Pancreas (tissue), 10 donors: ENCODE results near the gene HOXA4. TPM values are rescaled to one million over a fixed set of nuclear protein-coding genes. Genes with fewer than 3 reads are reported as not detected.

Experiments
- ATAC-seq, 4 donors: fragments of 200-7000 bp; cut with Tn5 transposase; one replicate each; pipeline versions ENCODE4 v1.8.0 to v1.9.1; 2020; ENCODE audit warnings: mild to moderate bottlenecking in 4 of 4, moderate library complexity in 4 of 4
- DNase-seq, 6 donors: peaks; one replicate each; pipeline ENCODE4 v3.0.0-alpha.2; 2020
- FAIRE-seq: peaks from 2 replicates; lab custom pipeline; 2012; peaks lifted over from hg19 to GRCh38; lab: Jason Lieb, UNC
- H3K27ac ChIP-seq, 4 donors: fragments of 200-600 bp; sonication (generic); 1 replicate in 3 of 4; 2 replicates in 1 of 4; pipeline versions ENCODE4 v1.5.0 to v1.8.0; 2020
- H3K27me3 ChIP-seq, 4 donors: fragments of 200-600 bp; one replicate each; pipeline ENCODE4 v1.8.0; 2021
- H3K36me3 ChIP-seq, 3 donors: fragments of 200-600 bp; sonication (generic) in 1 of 3; one replicate each; pipeline versions ENCODE4 v1.5.0 to v1.8.0; 2020 to 2021
- H3K4me1 ChIP-seq, 3 donors: fragments of 200-600 bp; one replicate each; pipeline ENCODE4 v1.8.0; 2021
- H3K4me3 ChIP-seq, 4 donors: fragments of 200-600 bp; sonication (generic) in 2 of 4; one replicate each; pipeline versions ENCODE4 v1.5.0 to v1.8.0; 2020 to 2021
- H3K9me3 ChIP-seq, 4 donors: fragments of 200-600 bp; one replicate each; pipeline ENCODE4 v1.8.0; 2021
- WGBS, 2 donors: extraction: QIAGEN DNeasy Blood & Tissue Kit; methylation state at CpG; one replicate each; pipeline ENCODE4 v1.1.7; 2013; 5-methylcytosine and 5-hydroxymethylcytosine counted together
- intact Hi-C, 3 donors: fragments of 100-400 bp; cut with DNase I; formaldehyde crosslinking; loops; one replicate each; pipeline versions ENCODE4 v1.11.1 to v1.14.2; 2022
- polyA plus RNA-seq, 2 donors: library from polyadenylated mRNA; stranded (reverse); fragments of 200-250 nt; gene quantifications; one replicate each; pipeline ENCODE4 v1.2.3, GENCODE V29; 2013
- total RNA-seq, 6 donors: library from RNA; stranded (reverse); fragmentation: NEBNext Ultra II Directional in 4 of 6; extraction: Animal tissue kit (Norgen Biotek cat#: 25700) in 4 of 6; gene quantifications; one replicate each; pipeline versions ENCODE4 v1.2.1 to v1.2.4, GENCODE V29; 2021 to 2023
- TF ChIP-seq, protein P1 (sequence below), 4 donors: fragments of 200-600 bp; sonication (generic) in 3 of 4; IDR thresholded peaks; one replicate each; pipeline versions ENCODE4 v1.5.0 to v1.8.0; 2021; ENCODE audit warnings: antibody characterized with exemption in 4 of 4
- donor health status: healthy with polysubstance abuse.
- donor health status: DM: no; HTN: no; CAD: no; lungs with moderate emphysema.
- donor health status: DM: no; HTN: no; CAD: no.
- donor health status: control.
- donor health status: control.
- donor health status: Bipolar disorder and iron deficiency.
- donor health status: DM: yes; HTN: yes; CAD: no.
- donor health status: DM: no; HTN: no; CAD: no.
- donor health status: DM: no; HTN: no; CAD: no.
- donor health status: DM: yes; HTN: yes; CAD: no.

HOXA4 gene
- total and polyA plus RNA-seq, 8 donors: 0.19 to 2.4 (median 0.58) TPM

DNA sequence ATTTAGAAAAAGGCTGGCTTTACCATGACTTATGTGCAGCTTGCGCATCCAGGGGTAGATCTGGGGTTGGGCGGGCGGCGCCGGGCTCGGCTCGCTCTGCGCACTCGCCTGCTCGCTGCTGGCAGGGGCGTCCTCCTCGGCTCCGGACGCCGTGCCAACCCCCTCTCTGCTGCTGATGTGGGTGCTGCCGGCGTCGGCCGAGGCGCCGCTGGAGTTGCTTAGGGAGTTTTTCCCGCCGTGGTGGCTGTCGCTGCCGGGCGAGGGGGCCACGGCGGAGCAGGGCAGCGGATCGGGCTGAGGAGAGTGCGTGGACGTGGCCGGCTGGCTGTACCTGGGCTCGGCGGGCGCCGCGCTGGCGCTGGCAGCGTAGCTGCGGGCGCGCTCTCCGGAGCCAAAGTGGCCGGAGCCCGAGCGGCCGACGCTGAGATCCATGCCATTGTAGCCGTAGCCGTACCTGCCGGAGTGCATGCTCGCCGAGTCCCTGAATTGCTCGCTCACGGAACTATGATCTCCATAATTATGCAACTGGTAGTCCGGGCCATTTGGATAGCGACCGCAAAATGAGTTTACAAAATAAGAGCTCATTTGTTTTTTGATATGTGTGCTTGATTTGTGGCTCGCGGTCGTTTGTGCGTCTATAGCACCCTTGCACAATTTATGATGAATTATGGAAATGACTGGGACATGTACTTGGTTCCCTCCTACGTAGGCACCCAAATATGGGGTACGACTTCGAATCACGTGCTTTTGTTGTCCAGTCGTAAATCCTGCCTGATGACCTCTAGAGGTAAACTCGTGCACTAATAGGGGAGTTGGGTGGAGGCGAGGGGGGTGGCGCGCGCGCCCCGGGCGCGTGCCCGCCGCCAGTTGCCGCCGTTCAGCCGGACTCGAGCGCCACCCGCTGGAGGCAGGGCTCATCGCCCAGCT is 12.7 kb upstream of the HOXA4 start, which contains the start of gene HOXA5:
HOXA5 (minus strand) TSS at position 659 of the 927 bp plus-strand sequence; CDS start at position 585, 74 bp downstream.
- Histone ChIP-seq H3K36me3 (no peaks in the 10 kb centered on the region), H3K4me3 (peak within 1 kb of the TSS; percentile 4 to 36 (median 20)), H3K4me1 (peaks cover 0 to 5% (median 4%) of the 10 kb centered on the region in 3 donors), H3K9me3 (no peaks in the 10 kb centered on the region), H3K27ac (peak within 1 kb of the TSS in 2 of 4 donors; percentile 50 to 66), H3K27me3 (peaks cover 11 to 87% (median 30%) of the 10 kb centered on the region in 4 donors)
- TF ChIP-seq, protein P1, sequence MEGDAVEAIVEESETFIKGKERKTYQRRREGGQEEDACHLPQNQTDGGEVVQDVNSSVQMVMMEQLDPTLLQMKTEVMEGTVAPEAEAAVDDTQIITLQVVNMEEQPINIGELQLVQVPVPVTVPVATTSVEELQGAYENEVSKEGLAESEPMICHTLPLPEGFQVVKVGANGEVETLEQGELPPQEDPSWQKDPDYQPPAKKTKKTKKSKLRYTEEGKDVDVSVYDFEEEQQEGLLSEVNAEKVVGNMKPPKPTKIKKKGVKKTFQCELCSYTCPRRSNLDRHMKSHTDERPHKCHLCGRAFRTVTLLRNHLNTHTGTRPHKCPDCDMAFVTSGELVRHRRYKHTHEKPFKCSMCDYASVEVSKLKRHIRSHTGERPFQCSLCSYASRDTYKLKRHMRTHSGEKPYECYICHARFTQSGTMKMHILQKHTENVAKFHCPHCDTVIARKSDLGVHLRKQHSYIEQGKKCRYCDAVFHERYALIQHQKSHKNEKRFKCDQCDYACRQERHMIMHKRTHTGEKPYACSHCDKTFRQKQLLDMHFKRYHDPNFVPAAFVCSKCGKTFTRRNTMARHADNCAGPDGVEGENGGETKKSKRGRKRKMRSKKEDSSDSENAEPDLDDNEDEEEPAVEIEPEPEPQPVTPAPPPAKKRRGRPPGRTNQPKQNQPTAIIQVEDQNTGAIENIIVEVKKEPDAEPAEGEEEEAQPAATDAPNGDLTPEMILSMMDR (IDR thresholded peaks at IDR 0.05): peak in 2 of 4 donors; percentile 12 to 25
- intact Hi-C loops: no loop called here
- FAIRE-seq: no peak
- DNase-seq: peak in 2 of 6 donors; percentile 61 to 64
- WGBS, 2 donors: 10 to 12% methylated on average over 72 to 86 of the region's 86 CpGs
- ATAC-seq: peak in 3 of 4 donors; percentile 62 to 70 (median 67)

DNA sequence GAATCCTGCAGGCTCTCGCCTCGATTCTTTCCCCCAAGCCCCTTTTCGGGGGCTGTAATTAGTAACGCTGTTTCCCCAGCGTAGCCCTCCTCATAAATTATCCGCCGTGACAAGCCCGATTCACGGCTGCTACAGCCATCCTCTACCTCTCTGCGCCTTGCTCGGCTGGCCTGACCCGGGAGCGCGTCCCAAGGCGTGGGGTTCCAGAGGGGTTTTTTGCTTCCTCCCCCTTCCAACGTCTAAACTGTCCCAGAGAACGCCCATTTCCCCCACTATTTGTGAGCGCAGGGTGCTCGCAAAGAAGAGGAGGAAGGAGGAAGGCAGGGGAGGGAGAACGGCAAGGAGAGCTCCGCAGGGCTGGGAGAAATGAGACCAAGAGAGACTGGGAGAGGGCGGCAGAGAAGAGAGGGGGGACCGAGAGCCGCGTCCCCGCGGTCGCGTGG is 12.0 kb upstream of the HOXA4 start:
- TF ChIP-seq, protein P1 (IDR thresholded peaks at IDR 0.05): no peak
- peak overlapping the region in 2 of 4 donors; percentile 50 to 66 for H3K27ac ChIP-seq
- H3K9me3 ChIP-seq: no peaks in the 10 kb centered on the region
- ATAC-seq: peak in 2 of 4 donors; percentile 5 to 12
- peaks cover 5 to 87% (median 30%) of the 10 kb centered on the region in 4 donors for H3K27me3 ChIP-seq
- H3K4me1 ChIP-seq: peaks cover 0 to 4% (median 3%) of the 10 kb centered on the region in 3 donors
- FAIRE-seq: no peak
- no peaks in the 10 kb centered on the region for H3K36me3 ChIP-seq
- H3K4me3 ChIP-seq: peak overlapping the region in 3 of 4 donors; percentile 4 to 36 (median 25)
- intact Hi-C loops: no loop called here
- 3 to 11% methylated on average over 29 of the region's 29 CpGs for WGBS, 2 donors
- peak in 1 of 6 donors; percentile 25 for DNase-seq

DNA sequence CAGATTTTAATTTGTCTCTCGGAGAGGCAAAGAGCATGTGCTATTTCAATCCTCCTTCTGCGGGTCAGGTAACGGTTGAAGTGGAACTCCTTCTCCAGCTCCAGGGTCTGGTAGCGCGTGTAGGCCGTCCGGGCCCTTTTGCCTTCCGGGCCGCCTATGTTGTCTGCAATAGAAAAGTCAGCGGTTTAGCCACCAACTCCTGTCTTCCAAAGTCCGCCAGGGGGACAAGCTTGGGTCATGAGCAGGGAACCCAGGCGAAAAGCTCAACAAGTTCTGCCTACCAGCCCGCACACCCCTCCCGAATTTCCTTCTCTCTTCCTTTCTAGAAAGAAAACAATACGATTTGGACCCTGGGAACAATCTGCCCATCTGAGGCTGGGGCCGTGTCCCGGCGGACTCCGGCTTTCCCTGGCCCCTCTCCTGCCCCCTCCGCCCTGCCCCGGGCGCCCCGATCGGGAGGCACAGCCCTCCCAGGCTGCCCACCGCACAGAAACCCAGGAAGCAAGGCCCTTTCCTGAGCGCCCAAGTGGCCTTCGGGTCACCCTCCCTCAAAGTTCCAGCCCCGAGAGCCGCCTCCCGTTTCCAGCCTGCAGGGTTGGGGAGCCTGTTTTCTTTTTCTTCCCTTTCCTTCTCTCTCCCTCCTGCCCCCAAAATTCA is 11.5 kb upstream of the HOXA4 start:
- Histone ChIP-seq H3K4me3 (peak overlapping the region in 3 of 4 donors; percentile 4 to 36 (median 25)), H3K27me3 (peaks cover 2 to 86% (median 28%) of the 10 kb centered on the region in 4 donors), H3K4me1 (peaks cover 0 to 4% (median 3%) of the 10 kb centered on the region in 3 donors), H3K36me3 (no peaks in the 10 kb centered on the region), H3K9me3 (no peaks in the 10 kb centered on the region), H3K27ac (peak overlapping the region in 2 of 4 donors; percentile 50 to 66)
- TF ChIP-seq, protein P1 (IDR thresholded peaks at IDR 0.05): no peak
- FAIRE-seq (no peak), ATAC-seq (no peak), DNase-seq (peak in 2 of 6 donors; percentile 50 to 62)
- intact Hi-C loops: no loop called here
- WGBS, 2 donors: 9 to 15% methylated on average over 30 of the region's 30 CpGs

DNA sequence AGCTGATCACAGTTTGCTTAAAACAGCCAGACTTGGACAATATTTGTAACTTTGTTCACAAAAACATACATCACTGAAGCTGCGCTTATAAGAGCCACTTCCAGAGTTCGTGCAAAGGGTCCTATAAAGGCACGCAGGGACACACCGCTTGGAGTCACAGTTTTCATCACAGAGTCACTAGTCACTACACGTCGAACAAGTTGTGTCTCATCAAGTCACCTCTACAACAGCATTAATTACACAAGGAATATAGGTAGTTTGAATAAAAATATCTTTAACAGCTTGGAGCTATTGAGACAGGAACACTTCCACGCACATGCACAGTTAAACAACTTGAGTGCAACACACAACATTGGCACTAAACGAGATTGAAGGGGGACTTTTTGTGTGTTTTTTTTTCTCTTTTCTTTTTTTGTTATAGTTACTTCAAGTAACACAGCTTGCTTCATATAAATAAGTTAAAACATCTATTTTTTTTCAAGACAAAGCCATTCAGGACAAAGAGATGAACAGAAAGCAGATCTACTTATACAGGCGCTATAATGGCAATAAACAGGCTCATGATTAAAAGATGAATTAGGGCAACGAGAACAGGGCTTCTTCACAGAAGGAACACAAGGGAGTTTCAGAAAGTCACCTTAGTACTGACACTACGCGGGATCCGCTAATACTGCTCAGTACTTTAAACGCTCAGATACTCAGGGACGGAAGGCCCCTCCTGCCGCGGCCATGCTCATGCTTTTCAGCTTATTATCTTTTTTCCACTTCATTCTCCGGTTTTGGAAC is 10.8 kb upstream of the HOXA4 start:
- Histone ChIP-seq H3K4me3 (no peak overlapping the region), H3K36me3 (no peaks in the 10 kb centered on the region), H3K27ac (no peak overlapping the region), H3K9me3 (no peaks in the 10 kb centered on the region), H3K4me1 (peaks cover 0 to 4% (median 3%) of the 10 kb centered on the region in 3 donors), H3K27me3 (peaks cover 2 to 84% (median 23%) of the 10 kb centered on the region in 4 donors)
- DNase-seq (no peak), ATAC-seq (no peak), FAIRE-seq (no peak)
- intact Hi-C loops: no loop called here
- TF ChIP-seq, protein P1 (IDR thresholded peaks at IDR 0.05): no peak
- 23 to 29% methylated on average over 18 of the region's 18 CpGs for WGBS, 2 donors
